GM19438 (cell line): Measurements from ENCODE around the gene DARS2.

Experiments
- ATAC-seq: cut with Tn5 transposase; IDR thresholded peaks from one replicate; pipeline ENCODE4 v1.9.1; 2021; ENCODE audit warnings: low read depth; ENCODE audit not compliant: unreplicated experiment

The DARS2 gene

DNA sequence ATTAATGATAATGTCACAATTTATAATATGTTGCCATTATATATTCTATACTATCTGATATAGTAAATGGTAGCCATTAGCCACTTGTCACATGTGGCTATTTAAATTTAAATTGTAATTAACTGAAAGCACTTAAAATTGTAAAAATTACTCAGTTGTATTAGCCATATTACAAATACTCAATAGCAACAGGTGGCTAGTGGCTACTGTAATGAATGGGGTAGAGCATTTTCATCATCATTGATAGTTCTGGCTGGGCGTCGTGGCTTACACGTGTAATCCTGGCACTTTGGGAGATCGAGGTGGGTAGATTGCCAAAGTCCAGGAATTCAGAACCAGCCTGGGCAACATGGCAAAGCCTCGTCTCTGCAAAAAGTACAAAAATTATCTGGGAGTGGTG lies 60.2 kb downstream of the DARS2 start:
- ATAC-seq, result no peak

DNA sequence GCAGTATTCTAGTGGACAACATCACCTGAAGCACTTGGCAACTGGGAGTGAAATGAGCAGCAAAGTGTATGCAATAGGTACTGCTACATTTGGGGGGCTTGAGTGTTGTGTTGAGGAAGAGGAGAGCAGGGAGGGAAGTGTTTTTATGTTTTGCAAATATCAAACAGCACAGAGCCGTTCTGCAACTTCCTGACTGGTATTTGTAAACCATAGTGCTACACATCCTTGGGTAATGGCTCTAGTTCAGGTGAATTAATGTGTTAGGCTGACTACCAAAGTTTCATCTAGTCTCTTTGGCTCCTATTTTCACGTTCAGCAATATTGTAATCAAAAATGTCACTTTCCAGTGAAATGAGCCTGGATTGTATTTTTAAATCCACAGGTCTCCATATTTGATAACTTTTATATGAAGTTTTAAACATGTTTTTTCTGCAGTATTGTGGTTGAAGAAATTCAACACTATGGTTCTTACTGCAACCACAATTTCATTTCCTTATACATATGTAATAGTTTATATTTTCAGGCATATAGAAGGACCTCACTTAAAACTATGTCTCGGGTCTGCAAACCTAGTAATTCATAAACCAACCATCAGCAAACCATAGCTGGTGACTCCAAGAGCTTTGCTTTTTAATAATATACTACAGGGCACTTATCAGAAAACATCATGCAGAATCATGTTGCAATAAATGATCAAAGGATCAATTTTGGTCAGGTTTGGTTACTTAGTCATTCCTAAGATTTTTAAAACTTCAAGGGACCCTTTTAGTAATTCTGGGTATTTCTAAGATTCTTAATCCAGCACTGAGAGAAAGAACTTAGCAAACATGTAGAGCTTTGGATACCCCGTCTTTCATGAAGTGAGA lies 62.5 kb downstream of the DARS2 start:
- no peak for ATAC-seq

GRCh38 chr1:173887627-173888026 lies 63.2 kb downstream of the DARS2 start:
- no peak for ATAC-seq

DNA sequence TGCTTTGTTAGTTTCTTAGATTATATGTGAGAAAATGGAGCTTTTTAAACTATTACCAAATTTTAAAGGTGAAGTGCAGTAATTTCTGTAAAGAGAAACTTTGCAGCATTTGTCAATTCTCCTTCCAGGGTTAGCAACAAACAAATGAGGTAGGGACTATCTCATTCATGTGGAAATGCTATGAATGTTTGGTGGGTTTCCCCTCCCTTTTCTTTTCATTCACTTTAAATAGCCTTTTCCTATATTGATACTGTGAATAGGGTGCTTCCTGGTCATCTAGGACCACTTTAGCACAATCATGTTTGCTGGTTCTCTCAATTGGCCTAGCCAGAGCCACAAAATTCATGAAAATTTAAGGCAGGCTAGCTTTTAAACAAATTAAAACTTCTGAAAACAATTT lies 64.3 kb downstream of the DARS2 start:
- ATAC-seq, result no peak

GRCh38 chr1:173889885-173890284 lies 65.4 kb downstream of the DARS2 start:
- no peak for ATAC-seq

GRCh38 chr1:173893611-173894010 lies 69.1 kb downstream of the DARS2 start:
- no peak for ATAC-seq

- no peak for ATAC-seq
Measured at GRCh38 chr1:173894189-173894588, 69.7 kb downstream of the DARS2 start.

- no peak for ATAC-seq
Measured at GRCh38 chr1:173900427-173900826, 76.0 kb downstream of the DARS2 start.

DNA sequence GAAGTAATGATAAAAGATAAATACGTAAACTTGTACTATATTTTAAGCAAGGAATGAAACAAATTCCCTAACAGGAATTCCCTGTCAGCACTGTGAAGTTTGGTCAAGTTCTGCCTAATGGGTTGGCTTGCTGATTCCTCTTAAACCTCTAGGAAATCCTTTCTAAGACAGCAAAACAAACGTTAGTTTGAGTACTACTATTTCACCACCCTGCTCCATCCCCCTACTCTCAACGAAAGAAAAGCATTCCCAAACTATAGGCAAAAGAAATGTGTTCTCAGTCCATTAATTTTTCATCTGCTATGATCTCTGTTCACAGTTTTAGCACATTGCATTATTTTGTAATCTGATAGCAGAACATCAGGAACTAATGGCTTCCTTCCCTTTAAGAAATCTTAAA lies 76.5 kb downstream of the DARS2 start:
- ATAC-seq, result no peak

- no peak for ATAC-seq
Measured at GRCh38 chr1:173903827-173904531, 79.5 kb downstream of the DARS2 start.
